Stimulated activated CD8-positive, alpha-beta memory T cell treated with anti-CD3 and anti-CD28 coated beads, Interleukin-15, amount 100 ng/mL, for 4 hours (primary cell): ENCODE data around the gene TUFM.
A peak's percentile ranks its signal among the peaks of the same experiment; 100 is the strongest.
"Not testable (repeated sequence)": the region's sequence is repeated elsewhere in the genome, so short reads cannot be mapped to it uniquely, and the experiment has no call there.

Source experiments
- DNase-seq, 2 donors: peaks; one replicate each; pipeline ENCODE4 v3.0.0-alpha.2; 2020; ENCODE audit warnings: low read depth in 2 of 2

Gene TUFM

DNA sequence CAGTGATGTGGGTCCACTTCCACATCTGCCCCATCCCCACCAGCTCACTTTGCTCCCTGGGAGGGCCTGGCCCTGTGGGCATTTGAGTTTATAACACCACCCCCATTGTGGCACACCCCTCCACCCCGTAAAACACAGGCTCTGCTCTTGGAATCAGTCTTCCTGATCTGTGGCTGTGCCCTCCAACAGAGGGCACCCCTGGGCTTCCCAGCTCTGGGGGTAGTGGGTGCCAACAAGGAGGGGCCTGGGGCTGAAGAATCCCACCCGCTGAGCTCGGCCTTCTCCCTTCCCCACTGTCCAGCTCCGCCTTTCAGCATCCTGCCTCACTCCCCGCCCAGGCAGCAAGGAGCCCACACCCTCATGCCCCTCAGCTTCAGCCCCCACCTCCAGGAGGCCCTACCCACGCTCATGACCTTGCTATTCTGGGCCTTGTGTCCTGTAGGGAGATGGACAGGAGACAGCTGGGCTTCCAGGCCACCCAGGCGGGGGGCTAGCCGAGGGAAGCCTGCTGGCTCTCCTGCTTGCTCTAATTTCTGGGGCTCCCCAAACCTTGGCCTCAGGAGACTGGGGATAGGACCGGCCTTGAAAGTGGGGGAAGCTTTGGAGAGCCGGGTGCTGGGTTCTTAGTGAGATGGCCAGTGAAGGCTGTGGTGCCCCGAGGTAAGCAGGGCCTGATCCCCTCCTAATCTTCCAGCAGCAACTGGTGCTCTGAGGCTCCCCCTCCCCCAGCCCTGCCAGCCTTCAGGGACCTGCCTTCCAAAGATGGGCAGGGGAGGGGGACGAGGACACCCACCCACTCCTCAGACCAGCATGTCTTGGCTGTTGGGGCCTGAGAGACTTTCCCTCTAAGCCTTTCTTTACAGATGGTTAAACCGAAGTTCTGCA lies 29.2 kb upstream of the TUFM start:
- DNase-seq, result no peak

DNA sequence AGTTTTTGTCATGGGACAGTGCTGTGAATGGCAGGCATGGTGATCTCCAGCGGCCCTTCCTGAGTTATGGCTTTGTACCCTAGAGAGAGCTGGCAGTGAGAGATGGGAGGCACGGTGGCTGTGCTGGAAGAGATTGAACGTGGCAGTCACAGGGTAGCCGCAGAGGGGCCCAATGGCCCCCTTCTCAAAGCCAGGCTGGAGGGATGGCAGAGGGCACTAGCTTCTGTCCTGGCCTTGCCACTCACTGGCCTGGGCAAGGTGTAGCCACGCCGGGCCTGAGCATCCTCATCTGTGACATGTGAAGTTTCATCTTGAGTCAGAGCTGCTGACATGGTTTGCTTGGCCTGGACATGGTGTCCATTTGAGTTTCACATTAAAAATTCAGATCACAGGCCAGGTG lies 28.3 kb upstream of the TUFM start:
- no peak for DNase-seq

DNA sequence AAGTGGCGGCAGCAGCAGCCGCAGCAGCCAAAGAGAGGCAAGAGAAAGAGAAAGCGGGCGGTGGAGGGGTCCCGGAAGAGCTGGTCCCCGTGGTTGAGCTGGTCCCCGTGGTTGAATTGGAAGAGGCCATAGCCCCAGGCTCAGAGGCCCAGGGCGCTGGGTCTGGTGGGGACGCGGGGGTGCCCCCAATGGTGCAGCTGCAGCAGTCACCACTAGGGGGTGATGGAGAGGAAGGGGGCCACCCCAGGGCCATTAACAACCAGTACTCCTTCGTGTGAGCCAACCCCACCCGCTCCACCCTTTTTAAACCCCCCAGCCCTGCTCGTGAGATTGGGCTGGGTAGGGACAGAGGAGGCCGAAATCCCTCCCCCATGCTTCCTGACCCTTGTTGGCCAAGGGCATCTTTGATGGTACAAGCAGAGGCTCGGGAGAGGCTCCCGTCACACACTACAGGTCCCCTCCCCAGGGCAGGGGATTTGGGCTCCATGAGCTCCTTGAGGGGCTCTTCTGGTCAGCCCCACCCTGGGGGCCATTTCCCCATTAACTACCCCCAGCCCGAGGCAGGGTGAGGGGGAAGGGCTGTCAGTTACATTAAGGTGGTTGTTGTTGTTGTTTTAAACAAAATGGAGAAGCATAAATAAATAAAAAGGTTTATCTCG lies 27.5 kb upstream of the TUFM start:
- peak; percentile 20 to 21 for DNase-seq

DNA sequence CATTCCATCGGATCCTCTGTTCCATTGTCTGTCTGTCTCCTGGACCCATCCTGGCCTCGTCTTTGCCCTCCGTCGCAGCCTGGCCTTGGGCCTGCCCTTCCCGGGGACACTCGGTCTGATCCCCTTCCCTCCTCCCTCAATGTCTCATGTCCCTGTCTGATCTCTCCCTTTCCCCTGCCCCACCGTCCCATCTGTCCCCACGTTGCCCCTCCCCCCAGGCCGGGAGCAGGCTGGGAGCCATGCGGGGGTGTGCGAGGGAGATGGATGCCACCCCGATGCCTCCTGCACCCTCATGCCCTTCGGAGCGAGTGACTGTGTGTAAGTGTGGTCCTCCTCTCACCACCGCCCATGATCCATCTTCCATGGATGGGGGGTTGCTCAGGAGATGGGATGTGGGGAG lies 26.8 kb upstream of the TUFM start:
- DNase-seq, result no peak

DNA sequence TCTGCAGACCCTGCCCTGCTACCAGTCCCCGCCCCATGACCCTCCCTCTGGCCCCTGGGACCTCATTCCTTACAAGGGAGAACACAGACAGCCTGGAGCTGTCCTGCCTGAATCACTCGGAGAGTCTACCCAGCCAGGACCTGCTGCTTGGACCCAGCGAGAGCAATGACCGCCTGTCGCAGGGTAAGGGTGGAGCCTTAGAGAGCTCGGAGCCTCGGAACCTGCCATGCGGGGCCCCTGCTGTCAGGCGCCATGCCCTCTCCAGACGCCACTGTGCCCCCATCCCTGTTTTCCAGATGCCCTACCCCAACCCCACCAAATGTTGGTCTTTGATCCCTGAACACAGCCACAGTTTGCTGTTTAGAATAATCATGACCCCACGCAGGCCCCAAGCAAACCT lies 23.1 kb upstream of the TUFM start:
- DNase-seq, result no peak

DNA sequence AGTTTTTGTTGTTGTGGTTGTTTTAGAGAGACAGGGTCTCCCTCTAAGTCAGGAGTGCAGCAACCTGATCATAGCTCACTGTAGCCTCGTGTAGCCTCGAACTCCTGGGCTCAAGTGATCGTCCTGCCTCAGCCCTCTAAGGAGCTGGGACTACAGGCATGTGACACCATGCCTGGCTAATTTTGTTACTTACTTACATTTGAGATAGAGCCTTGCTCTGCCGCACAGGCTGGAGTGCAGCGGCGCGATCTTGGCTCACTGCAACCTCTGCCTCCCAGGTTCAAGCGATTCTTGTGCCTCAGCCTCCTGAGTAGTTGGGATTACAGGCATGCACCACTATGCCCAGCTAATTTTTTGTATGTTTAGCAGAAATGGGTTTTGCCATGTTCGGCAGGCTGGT lies 21.5 kb upstream of the TUFM start:
- DNase-seq, result not testable (repeated sequence)

DNA sequence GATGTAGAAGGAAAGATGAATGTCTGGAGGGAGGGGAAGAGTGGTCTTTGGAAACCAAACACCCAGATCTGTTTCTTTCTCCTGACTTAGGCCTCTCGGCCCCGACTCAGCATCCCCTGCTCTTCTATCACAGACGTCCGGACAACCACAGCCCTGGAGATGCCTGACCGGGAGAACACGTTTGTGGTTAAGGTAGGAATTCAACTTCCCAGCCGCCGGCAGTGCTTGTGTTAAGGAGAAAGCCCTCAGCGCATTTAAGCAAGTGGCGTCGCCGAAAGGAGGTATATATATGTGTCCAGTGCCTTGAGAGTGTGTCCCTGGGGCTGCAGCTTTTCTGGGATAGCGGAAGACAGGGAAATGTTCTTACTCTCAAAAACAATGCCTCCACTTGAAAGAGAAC lies 21.1 kb upstream of the TUFM start:
- DNase-seq, result no peak

DNA sequence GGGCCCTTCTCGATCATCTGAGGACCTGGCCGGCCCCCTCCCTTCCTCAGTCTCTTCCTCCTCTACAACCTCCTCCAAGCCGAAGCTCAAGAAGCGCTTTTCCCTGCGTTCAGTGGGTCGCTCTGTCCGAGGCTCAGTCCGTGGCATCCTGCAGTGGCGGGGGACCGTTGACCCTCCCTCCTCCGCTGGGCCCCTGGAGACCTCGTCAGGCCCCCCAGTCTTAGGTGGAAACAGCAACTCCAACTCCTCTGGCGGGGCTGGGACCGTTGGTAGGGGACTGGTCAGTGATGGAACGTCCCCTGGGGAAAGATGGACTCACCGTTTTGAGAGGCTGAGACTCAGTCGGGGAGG lies 20.3 kb upstream of the TUFM start:
- DNase-seq, result no peak

DNA sequence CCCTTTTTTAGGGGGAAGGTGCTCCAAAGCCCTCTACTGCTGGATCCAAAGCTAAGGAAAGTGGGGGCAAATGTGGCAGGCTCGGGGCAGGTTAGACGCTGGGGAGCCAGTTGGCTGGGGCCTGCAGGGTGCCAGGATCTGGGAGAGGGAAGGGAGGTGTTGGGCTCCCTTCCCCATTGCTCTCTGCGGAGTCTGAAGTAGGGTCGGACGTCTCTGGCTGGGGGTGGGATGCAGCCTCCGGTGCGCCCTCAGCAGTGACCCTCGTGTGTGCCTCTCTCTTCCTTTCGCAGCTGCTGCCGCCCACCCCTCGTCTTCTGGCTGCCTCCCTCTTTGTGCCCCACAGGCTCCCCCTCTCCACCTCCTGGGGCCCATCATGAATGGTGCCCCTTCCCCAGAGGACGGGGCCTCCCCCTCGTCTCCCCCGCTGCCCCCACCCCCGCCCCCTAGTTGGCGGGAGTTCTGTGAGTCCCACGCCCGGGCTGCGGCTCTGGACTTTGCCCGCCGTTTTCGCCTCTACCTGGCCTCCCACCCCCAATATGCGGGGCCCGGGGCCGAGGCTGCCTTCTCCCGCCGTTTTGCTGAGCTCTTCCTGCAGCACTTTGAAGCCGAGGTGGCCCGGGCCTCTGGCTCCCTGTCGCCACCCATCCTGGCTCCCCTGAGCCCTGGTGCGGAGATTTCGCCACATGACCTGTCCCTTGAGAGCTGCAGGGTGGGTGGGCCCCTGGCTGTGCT lies 19.7 kb upstream of the TUFM start:
- DNase-seq, result no peak

DNA sequence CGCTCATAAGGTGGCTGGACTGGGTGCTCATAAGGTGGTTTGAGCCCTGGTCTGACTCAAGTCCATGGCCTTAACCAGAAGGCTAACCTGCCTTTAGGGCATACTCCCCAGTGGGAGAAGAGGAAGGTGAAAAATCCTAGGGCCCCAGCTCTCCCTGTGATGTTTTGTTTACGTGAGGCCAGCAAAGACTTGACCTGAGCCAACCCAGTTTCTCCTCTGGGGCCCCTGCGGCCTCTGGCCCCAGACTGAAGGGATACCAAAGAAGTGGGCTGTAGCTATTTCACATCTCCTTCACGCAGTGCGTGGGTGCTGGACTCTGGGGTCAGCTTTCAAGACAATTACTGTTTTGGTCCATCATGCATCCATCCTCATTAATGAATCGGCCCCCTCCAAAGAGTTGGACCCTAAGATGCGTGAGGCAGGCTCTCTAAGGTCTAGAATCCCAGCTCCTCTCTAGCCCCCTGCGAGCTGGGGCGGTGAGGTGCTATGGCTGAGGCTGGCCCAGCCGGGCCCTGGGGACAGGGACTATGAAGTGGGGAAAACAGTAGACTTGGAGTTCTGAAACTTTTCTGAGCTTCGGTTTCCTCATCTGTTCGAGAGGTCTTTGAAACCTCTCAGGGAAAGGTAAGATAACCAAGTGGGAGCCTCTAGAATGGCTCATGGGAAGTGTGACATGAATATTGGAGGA lies 19.0 kb upstream of the TUFM start:
- no peak for DNase-seq

DNA sequence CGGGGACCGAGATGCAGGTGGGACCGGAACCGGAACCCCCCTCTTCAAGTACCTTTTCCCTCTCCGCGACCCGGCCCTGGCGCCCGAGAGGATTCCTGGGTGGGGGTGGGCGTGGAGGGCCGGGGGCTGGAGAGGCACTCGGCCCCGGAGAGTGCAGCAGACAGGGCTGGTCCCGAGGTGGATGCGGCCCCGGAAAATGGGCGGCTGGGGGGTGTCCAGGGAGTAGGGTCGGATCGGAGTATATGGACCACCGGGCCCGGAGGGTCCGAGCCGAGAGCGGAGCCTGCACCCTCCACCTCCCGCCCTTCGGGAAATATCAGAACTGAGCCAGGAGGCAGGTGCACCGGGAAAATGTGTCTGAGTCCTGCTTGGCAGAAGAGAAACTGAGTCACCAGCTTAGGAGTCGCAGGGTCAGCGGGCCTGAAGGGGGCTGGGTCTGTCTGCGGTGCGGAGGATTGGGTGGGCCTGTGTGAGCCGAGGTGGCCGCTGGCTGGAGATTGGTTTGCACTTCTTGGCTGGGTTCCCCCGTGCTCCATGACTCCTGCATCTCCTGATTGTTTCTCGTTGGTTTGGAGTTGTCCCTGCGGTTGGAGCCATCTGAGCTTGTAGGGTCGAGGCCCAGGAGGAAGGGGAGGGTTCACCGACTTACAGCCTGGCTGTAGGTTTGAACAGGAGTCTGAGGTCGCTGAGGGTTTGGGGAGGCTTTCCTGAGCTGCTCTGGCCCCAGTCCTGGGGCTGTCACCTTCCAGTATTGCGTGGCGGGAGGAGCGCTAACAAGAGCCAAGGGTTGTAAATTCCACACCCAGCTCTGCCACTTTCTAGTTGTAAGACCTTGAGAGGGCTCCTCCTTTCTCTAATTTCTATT lies 18.0 kb upstream of the TUFM start:
- no peak for DNase-seq

DNA sequence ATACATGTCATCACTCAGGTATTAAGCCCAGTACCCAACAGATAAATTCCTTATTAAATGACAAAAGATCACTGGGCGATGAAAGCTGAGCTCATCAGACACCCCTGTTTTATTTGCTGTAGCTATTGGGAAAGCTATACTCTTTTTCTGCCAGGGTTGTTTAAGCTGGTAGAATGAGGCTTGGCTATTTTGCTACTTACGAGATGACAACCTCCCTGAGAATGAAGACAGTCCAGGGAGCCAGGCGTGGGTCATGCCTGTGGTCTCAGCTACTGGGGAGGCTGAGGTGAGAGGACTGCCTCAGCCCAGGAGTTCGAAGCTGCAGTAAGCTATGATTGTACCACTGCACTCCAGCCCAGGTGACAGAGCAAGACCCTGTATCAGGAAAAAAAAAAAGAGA lies 13.2 kb upstream of the TUFM start:
- no peak for DNase-seq

DNA sequence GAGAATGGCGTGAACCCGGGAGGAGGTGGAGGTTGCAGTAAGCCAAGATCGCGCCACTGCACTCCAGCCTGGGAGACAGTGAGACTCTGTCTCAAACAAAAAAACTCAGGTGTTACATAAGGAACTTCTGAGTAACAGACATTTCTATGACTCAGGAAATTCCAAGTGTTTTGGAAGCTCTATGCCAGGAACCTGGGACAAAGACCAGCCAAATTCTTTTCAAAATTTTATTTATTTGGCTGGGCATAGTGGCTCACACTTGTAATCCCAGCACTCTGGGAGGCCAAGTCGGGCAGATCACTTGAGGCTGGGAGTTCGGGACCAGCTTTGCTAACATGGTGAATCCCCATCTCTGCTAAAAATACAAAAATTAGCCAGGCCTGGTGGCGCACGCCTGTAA lies 12.3 kb upstream of the TUFM start:
- no peak for DNase-seq

DNA sequence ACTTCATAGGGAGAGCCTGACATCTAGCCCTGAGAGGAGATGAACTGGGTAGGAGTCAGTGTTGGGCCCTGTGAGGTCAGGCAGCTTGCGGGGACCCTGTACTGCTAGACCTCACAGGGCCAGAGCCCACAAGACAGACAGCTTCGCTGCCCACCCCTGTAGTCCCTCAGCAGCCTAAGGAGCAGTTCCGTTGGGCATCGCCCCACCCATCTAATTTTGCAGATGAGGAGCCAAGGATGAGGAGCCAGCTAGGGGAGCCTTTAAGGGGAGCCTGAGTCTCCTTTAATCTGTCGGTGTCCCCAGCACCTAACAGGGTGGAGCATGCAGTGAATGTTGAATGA lies 755 bp upstream of the TUFM start:
- no peak for DNase-seq

DNA sequence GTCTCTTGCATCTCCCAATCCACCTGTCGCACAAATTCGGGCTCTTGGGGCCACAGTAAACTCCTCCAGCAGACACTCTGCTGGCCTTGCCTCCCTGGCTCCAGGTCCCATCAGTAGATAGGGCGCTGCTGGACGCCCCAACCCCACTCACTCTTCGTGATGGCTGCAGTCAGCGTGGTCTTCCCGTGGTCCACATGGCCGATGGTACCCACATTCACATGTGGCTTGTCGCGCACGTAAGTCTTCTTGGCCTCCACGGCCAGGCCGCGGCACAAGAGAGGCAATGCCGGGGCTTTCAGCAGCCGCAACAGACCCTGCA lies 428 bp downstream of the TUFM start:
- DNase-seq, result no peak

DNA sequence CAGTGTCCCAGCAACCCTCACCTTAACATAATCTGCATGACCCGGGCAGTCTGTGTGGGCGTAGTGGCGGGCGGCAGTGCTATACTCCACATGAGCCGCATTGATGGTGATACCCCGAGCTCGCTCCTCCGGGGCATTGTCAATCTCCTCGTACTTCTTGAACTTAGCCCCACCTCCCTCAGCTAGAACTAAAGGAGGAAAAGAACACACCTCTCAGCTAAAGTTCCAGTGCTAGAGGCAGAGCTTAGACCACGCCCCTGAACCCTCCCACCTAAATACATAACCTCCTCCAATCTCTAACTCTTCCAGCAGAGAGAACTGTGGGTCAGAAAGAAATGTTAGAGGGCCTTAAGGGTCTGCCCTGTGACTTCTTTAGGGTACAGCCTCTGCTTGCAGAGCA lies 855 bp downstream of the TUFM start:
- no peak for DNase-seq

DNA sequence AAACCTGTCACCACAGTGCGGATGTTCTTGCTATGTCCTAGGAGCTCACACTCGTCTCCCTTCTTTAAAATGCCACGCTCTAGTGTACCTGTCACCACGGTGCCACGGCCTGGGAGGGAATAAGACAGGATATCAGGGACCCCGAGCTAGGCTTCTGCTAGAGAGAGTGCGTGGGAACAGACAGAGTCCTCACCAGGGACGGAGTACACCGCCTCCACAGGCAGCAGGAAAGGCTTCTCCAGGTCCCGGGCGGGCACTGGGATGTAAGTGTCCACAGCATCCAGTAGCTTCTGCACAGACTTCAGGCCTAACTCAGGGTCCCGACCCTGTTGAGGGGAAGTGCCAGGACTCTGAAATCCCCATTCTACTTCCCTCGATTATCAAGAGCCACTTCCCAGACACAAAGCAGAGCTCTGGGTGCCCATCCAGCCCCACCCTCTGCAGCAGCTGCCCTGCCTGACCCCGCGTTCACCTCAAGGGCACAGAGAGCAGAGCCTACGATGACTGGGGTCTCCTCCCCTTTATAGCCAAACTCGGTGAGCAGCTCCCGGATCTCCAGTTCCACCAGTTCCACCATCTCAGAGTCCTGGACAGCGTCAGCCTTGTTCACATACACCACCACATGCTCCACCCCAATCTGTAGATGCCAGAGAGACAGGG lies 1.8 kb downstream of the TUFM start:
- no peak for DNase-seq

DNA sequence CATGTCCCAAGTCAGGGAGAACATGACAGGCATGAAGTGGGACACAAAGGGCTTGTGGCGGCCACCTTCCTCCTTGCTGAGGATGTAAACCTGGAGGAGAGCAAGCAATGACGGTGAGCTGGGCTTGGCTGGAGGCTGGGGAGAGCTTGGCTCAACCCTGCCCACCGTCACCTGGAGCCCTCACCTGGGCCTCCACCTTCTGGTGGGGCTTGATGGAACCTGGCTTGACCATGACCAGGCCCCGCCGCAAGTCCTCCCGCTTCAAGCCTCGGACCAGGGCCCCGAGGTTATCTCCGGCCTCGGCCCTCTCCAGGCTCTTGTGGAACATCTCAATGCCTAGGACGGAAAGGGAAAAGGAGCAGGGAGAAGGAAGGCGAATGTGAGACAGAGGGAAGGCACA lies 2.4 kb downstream of the TUFM start:
- DNase-seq, result no peak

DNA sequence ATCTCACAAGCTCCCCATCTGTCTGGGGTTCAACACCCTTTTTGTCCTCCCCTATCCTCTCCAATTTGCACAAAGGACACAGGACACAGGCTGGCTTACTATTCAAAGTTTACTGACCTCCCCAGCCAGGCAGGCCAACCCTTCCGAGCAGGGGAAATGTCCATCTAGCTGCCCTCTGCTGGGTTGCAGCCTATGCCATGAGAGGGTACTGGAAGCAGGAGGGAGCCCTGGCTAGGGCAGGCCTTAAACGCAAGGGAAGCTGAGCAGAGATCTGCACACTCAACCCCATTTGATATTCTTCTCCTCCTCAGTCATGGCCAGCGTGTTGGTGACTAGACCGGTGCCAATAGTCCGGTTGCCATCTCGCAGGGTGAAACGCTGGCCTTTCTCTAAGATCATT lies 3.5 kb downstream of the TUFM start:
- no peak for DNase-seq

DNA sequence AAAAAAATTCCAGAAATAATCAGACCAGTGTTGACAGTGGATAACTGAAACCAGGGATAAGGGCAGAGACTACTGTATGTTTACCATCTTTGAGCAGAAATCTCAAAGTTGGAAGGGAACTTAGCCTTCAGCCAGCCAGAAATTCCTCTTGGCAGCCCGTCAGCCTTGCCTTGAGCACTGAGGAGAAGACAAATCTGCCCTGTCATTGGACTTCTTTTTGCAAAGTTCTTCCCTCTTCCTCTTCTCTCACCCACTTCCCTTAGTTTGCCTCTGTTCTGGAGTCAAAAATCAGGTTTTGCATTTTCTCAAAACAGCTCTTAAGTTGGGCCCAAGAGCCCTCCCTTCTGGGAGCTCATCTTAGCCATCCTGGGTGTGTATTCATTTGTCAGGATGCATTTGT lies 6.2 kb downstream of the TUFM start:
- DNase-seq, result no peak

DNA sequence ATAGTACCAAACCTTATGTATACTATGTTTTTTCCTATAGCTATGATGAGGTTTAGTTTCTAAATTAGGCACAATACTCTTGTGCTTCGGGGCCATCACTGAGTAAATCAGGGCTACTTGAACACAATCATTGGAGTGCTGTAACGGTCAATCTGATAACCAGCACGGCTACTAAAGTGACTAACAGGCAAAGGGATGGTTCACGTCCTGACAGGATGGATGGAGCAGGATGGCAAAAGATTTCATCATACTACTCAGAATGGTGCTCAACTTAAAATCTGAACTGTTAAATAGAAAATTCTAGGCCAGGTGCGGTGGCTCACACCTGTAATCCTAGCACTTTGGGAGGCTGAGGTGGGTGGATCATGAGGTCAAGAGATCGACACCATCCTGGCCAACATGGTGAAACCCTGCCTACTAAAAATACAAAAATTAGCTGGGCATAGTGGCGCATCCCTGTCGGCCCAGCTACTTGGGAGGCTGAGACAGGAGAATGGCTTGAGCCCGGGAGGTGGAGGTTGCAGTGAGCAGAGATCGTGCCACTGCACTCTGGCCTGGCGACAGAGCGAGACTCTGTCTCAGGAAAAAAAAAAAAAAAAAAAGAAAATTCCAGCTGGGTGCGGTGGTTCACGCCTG lies 7.0 kb downstream of the TUFM start:
- no peak for DNase-seq
